ENCODE measurements around the gene VMP1. TPM values are rescaled to one million over a fixed set of nuclear protein-coding genes. Genes with fewer than 3 reads are reported as not detected.
"Not testable (repeated sequence)": the region's sequence is repeated elsewhere in the genome, so short reads cannot be mapped to it uniquely, and the experiment has no call there.

Gene VMP1
- total RNA-seq, 1 experiment from 2014 or later: 83.1 TPM

DNA sequence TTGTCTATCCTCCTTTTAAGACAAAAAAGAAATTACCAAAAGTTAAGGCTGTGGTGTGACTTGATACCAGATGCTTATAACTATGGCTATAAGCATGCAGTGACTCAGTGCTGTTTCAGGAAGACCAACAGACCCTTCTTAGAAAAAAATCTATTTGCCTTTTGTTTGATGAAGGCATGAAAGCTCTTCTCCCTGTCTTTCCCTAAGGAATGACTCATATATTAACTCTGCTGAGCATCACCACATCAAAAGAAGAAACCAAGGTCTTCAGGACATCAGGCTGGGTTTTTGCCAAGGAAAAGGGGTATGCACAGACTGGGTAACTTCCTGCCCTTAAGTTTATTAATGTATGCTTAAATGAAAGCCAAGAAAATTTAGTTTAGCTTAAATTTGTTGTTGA, 47.1 kb downstream of the VMP1 start:
- H3K4me2 ChIP-seq (ENCODE audit: insufficient read depth, insufficient read length, low read length): no peak overlapping the region
- no peaks in the 10 kb centered on the region for H3K27me3 Mint-ChIP-seq (ENCODE audit: low read depth)
- TF ChIP-seq, protein P1, sequence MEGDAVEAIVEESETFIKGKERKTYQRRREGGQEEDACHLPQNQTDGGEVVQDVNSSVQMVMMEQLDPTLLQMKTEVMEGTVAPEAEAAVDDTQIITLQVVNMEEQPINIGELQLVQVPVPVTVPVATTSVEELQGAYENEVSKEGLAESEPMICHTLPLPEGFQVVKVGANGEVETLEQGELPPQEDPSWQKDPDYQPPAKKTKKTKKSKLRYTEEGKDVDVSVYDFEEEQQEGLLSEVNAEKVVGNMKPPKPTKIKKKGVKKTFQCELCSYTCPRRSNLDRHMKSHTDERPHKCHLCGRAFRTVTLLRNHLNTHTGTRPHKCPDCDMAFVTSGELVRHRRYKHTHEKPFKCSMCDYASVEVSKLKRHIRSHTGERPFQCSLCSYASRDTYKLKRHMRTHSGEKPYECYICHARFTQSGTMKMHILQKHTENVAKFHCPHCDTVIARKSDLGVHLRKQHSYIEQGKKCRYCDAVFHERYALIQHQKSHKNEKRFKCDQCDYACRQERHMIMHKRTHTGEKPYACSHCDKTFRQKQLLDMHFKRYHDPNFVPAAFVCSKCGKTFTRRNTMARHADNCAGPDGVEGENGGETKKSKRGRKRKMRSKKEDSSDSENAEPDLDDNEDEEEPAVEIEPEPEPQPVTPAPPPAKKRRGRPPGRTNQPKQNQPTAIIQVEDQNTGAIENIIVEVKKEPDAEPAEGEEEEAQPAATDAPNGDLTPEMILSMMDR (conservative IDR thresholded peaks at IDR 0.05): no peak

DNA sequence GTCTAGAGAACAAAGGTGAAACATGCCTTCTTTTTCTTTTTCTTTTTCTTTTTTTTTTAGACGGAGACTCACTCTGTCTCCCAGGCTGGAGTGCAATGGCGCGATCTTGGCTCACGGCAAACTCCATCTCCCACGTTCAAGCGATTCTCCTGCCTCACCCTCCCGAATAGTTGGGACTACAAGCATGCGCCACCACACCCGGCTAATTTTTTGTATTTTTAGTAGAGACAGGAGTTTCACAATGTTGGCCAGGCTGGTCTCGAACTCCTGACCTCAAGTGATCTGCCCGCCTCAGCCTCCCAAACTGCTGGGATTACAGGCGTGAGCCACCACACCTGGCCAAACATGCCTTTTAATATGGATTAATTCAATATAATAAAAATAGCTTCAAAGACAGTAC, 47.6 kb downstream of the VMP1 start:
- not testable (repeated sequence) for H2BK5ac ChIP-seq (ENCODE audit: insufficient read length, low read length); H3K23ac ChIP-seq (ENCODE audit: insufficient read length, low read depth, low read length); H3K14ac ChIP-seq (ENCODE audit: insufficient read depth, low read length); H3K9me3 Mint-ChIP-seq; H2BK15ac ChIP-seq (ENCODE audit: low read depth, low read length); H3K4ac ChIP-seq (ENCODE audit: low read depth, low read length); H4K20me1 ChIP-seq (ENCODE audit: control insufficient read depth, insufficient read depth, insufficient read length); H3K27ac Mint-ChIP-seq; H3K9me3 ChIP-seq (ENCODE audit: control insufficient read depth, low read depth, low read length); H3K27ac ChIP-seq (ENCODE audit: insufficient read length, low read depth, low read length); H2AFZ ChIP-seq (ENCODE audit: low read length); H4K5ac ChIP-seq (ENCODE audit: insufficient read length, low read depth, low read length); DNase-seq; H3K9ac ChIP-seq (ENCODE audit: extremely low read depth, insufficient read length, low read length); H3K79me2 ChIP-seq (ENCODE audit: insufficient read depth, low read length); H4K91ac ChIP-seq (ENCODE audit: insufficient read length, low read depth, low read length); H2BK12ac ChIP-seq (ENCODE audit: insufficient read length, low read depth, low read length); H3K4me1 ChIP-seq (ENCODE audit: insufficient read depth, low read length); H2BK120ac ChIP-seq (ENCODE audit: low read depth, low read length, poor library complexity, severe bottlenecking); H3K56ac ChIP-seq (ENCODE audit: insufficient read length, low read depth, low read length); H3K4me2 ChIP-seq (ENCODE audit: insufficient read depth, insufficient read length, low read length); H2AK5ac ChIP-seq (ENCODE audit: insufficient read length, low read length); H2BK20ac ChIP-seq (ENCODE audit: low read depth, low read length, poor library complexity, severe bottlenecking); H3T11ph ChIP-seq (ENCODE audit: low read length); H3K27me3 Mint-ChIP-seq (ENCODE audit: low read depth); H3K23me2 ChIP-seq (ENCODE audit: insufficient read length, low read depth, low read length, poor library complexity, severe bottlenecking); H3K18ac ChIP-seq (ENCODE audit: insufficient read length, low read depth, low read length); H3K4me3 Mint-ChIP-seq; H3K79me1 ChIP-seq (ENCODE audit: insufficient read depth, low read depth, low read length, poor library complexity, severe bottlenecking); H3K27me3 ChIP-seq (ENCODE audit: insufficient read depth, low read length); H4K8ac ChIP-seq (replicated peaks; ENCODE audit: insufficient read length, low read depth, low read length)
- peaks cover 6 to 14% of the 10 kb centered on the region in 2 experiments; a peak in 2 of 4 replicates for H3K4me1 Mint-ChIP-seq
- WGBS (ENCODE audit: extremely low coverage, insufficient read length, low lambda C conversion rate): no CpG with 5 or more reads among the region's 12 CpGs
- H3K36me3 Mint-ChIP-seq (ENCODE audit: insufficient read depth in 1 of 3, low read depth in 3 of 3): peaks cover 7 to 20% (median 19%) of the 10 kb centered on the region in 3 experiments

More for the DNA sequence above, 47.1 kb downstream of the VMP1 start:
- Mint-ChIP-seq H3K36me3 (ENCODE audit: insufficient read depth in 1 of 3, low read depth in 3 of 3) (peaks cover 5 to 17% (median 14%) of the 10 kb centered on the region in 3 experiments), H3K27ac (peak overlapping the region in 1 of 3 experiments; percentile 49; a peak in 2 of 7 replicates), H3K9me3 (peaks cover 3 to 4% of the 10 kb centered on the region in 2 experiments; a peak in 3 of 5 replicates), H3K4me1 (peaks cover 6 to 14% of the 10 kb centered on the region in 2 experiments; a peak in 2 of 4 replicates), H3K4me3 (no peak overlapping the region)
- H4K91ac ChIP-seq (ENCODE audit: insufficient read length, low read depth, low read length): no peak overlapping the region
- H3T11ph ChIP-seq (ENCODE audit: low read length): no peak overlapping the region
- H2AFZ ChIP-seq (ENCODE audit: low read length): no peak overlapping the region
- H3K14ac ChIP-seq (ENCODE audit: insufficient read depth, low read length): no peak overlapping the region
- no peaks in the 10 kb centered on the region for H3K9me3 ChIP-seq (ENCODE audit: control insufficient read depth, low read depth, low read length)
- no peak overlapping the region for H3K9ac ChIP-seq (ENCODE audit: extremely low read depth, insufficient read length, low read length)
- no peak overlapping the region for H4K5ac ChIP-seq (ENCODE audit: insufficient read length, low read depth, low read length)
- no peak overlapping the region for H2AK5ac ChIP-seq (ENCODE audit: insufficient read length, low read length)
- H3K79me1 ChIP-seq (ENCODE audit: insufficient read depth, low read depth, low read length, poor library complexity, severe bottlenecking): no peaks in the 10 kb centered on the region
- H3K23me2 ChIP-seq (ENCODE audit: insufficient read length, low read depth, low read length, poor library complexity, severe bottlenecking): no peaks in the 10 kb centered on the region
- no peak overlapping the region for H3K18ac ChIP-seq (ENCODE audit: insufficient read length, low read depth, low read length)
- no peak overlapping the region for H3K56ac ChIP-seq (ENCODE audit: insufficient read length, low read depth, low read length)
- H3K4me1 ChIP-seq (ENCODE audit: insufficient read depth, low read length): no peaks in the 10 kb centered on the region; the same call in 1 of the 2 replicates
- no peak overlapping the region for H2BK20ac ChIP-seq (ENCODE audit: low read depth, low read length, poor library complexity, severe bottlenecking)
- H3K23ac ChIP-seq (ENCODE audit: insufficient read length, low read depth, low read length): no peak overlapping the region
- no peak overlapping the region for H2BK12ac ChIP-seq (ENCODE audit: insufficient read length, low read depth, low read length)
- no peaks in the 10 kb centered on the region for H3K27me3 ChIP-seq (ENCODE audit: insufficient read depth, low read length)
- no peaks in the 10 kb centered on the region for H3K79me2 ChIP-seq (ENCODE audit: insufficient read depth, low read length)
- H4K20me1 ChIP-seq (ENCODE audit: control insufficient read depth, insufficient read depth, insufficient read length): no peaks in the 10 kb centered on the region
- no peak overlapping the region for H3K27ac ChIP-seq (ENCODE audit: insufficient read length, low read depth, low read length)
- H3K4ac ChIP-seq (ENCODE audit: low read depth, low read length): no peak overlapping the region
- H2BK5ac ChIP-seq (ENCODE audit: insufficient read length, low read length): no peak overlapping the region
- no peak overlapping the region for H2BK120ac ChIP-seq (ENCODE audit: low read depth, low read length, poor library complexity, severe bottlenecking)
- H4K8ac ChIP-seq (replicated peaks; ENCODE audit: insufficient read length, low read depth, low read length): no peak overlapping the region
- no peak for DNase-seq
- no peak overlapping the region for H2BK15ac ChIP-seq (ENCODE audit: low read depth, low read length)

Measured in H9 (cell line).